Activated T-helper 17 cell treated with anti-CD3 and anti-CD28 coated beads, Interleukin-2, amount 50 U/mL, for 72 hours (primary cell): ENCODE data around the gene GALNT2. TPM values are rescaled to one million over a fixed set of nuclear protein-coding genes. Genes with fewer than 3 reads are reported as not detected.

ENCODE experiments used
- ATAC-seq: fragments of 150-1000 bp; cut with Tn5 transposase; replicated peaks from 2 replicates; pipeline ENCODE4 v1.10.0; 2021; ENCODE audit warnings: mild to moderate bottlenecking, moderate library complexity
- H3K27ac Mint-ChIP-seq: one replicate; pipeline ENCODE4 v1.8.0; 2022; ENCODE audit warnings: mixed read lengths
- H3K27me3 Mint-ChIP-seq: one replicate; pipeline ENCODE4 v1.8.0; 2022; ENCODE audit warnings: mixed read lengths
- H3K36me3 Mint-ChIP-seq: one replicate; pipeline ENCODE4 v1.8.0; 2022; ENCODE audit warnings: low read depth, mild to moderate bottlenecking, mixed read lengths
- H3K4me1 Mint-ChIP-seq: one replicate; pipeline ENCODE4 v1.8.0; 2022; ENCODE audit warnings: mixed read lengths
- H3K4me3 Mint-ChIP-seq: one replicate; pipeline ENCODE4 v1.8.0; 2022; ENCODE audit warnings: mild to moderate bottlenecking, mixed read lengths
- H3K9me3 Mint-ChIP-seq: one replicate; pipeline ENCODE4 v1.8.0; 2022; ENCODE audit warnings: mixed read lengths
- total RNA-seq, 2 donors: library from RNA; stranded (reverse); gene quantifications; one replicate each; pipeline ENCODE4 v1.2.3, GENCODE V29; 2022

The GALNT2 gene
- total RNA-seq, 2 donors from 2014 or later, result 49.7 to 53.6 TPM

- no peaks in the 10 kb centered on the region for H3K9me3 Mint-ChIP-seq
- ATAC-seq, result no peak
Observed at GRCh38 chr1:230139315-230139714, 72.3 kb downstream of the GALNT2 start.

GRCh38 chr1:230139741-230140140, 72.7 kb downstream of the GALNT2 start:
- Mint-ChIP-seq H3K27me3 (no peaks in the 10 kb centered on the region), H3K9me3 (no peaks in the 10 kb centered on the region), H3K36me3 (no peaks in the 10 kb centered on the region), H3K27ac (no peak overlapping the region), H3K4me1 (peaks cover 15% of the 10 kb centered on the region), H3K4me3 (no peak overlapping the region)
- no peak for ATAC-seq

More at GRCh38 chr1:230139315-230139714, 72.3 kb downstream of the GALNT2 start:
- H3K27me3 Mint-ChIP-seq, result no peaks in the 10 kb centered on the region
- H3K27ac Mint-ChIP-seq, result no peak overlapping the region
- H3K4me3 Mint-ChIP-seq, result no peak overlapping the region
- H3K36me3 Mint-ChIP-seq, result no peaks in the 10 kb centered on the region
- peaks cover 15% of the 10 kb centered on the region for H3K4me1 Mint-ChIP-seq

GRCh38 chr1:230140221-230141020, 73.4 kb downstream of the GALNT2 start:
- no peak overlapping the region for H3K4me3 Mint-ChIP-seq
- no peak for ATAC-seq
- no peaks in the 10 kb centered on the region for H3K36me3 Mint-ChIP-seq
- no peaks in the 10 kb centered on the region for H3K27me3 Mint-ChIP-seq
- H3K27ac Mint-ChIP-seq, result no peak overlapping the region
- no peaks in the 10 kb centered on the region for H3K9me3 Mint-ChIP-seq
- H3K4me1 Mint-ChIP-seq, result peaks cover 15% of the 10 kb centered on the region

GRCh38 chr1:230141021-230141648, 74.1 kb downstream of the GALNT2 start:
- Mint-ChIP-seq H3K27ac (no peak overlapping the region), H3K4me1 (peaks cover 17% of the 10 kb centered on the region), H3K9me3 (no peaks in the 10 kb centered on the region), H3K27me3 (no peaks in the 10 kb centered on the region), H3K36me3 (no peaks in the 10 kb centered on the region), H3K4me3 (no peak overlapping the region)
- peak; percentile 66 for ATAC-seq

GRCh38 chr1:230141797-230142607, 75.0 kb downstream of the GALNT2 start:
- H3K4me1 Mint-ChIP-seq, result peaks cover 23% of the 10 kb centered on the region
- ATAC-seq, result no peak
- no peaks in the 10 kb centered on the region for H3K9me3 Mint-ChIP-seq
- H3K4me3 Mint-ChIP-seq, result no peak overlapping the region
- no peak overlapping the region for H3K27ac Mint-ChIP-seq
- no peaks in the 10 kb centered on the region for H3K27me3 Mint-ChIP-seq
- no peaks in the 10 kb centered on the region for H3K36me3 Mint-ChIP-seq

- no peak for ATAC-seq
- no peaks in the 10 kb centered on the region for H3K27me3 Mint-ChIP-seq
- no peaks in the 10 kb centered on the region for H3K9me3 Mint-ChIP-seq
- no peak overlapping the region for H3K4me3 Mint-ChIP-seq
- H3K27ac Mint-ChIP-seq, result no peak overlapping the region
- no peaks in the 10 kb centered on the region for H3K36me3 Mint-ChIP-seq
- peaks cover 23% of the 10 kb centered on the region for H3K4me1 Mint-ChIP-seq
Observed at GRCh38 chr1:230142608-230143210, 75.7 kb downstream of the GALNT2 start.

GRCh38 chr1:230143534-230143933, 76.5 kb downstream of the GALNT2 start:
- no peak overlapping the region for H3K4me3 Mint-ChIP-seq
- H3K4me1 Mint-ChIP-seq, result peaks cover 23% of the 10 kb centered on the region
- H3K27me3 Mint-ChIP-seq, result no peaks in the 10 kb centered on the region
- H3K9me3 Mint-ChIP-seq, result no peaks in the 10 kb centered on the region
- H3K27ac Mint-ChIP-seq, result no peak overlapping the region
- ATAC-seq, result no peak
- no peaks in the 10 kb centered on the region for H3K36me3 Mint-ChIP-seq

- H3K4me3 Mint-ChIP-seq, result no peak overlapping the region
- no peaks in the 10 kb centered on the region for H3K36me3 Mint-ChIP-seq
- H3K4me1 Mint-ChIP-seq, result peaks cover 23% of the 10 kb centered on the region
- no peaks in the 10 kb centered on the region for H3K9me3 Mint-ChIP-seq
- H3K27ac Mint-ChIP-seq, result no peak overlapping the region
- H3K27me3 Mint-ChIP-seq, result no peaks in the 10 kb centered on the region
- ATAC-seq, result no peak
Observed at GRCh38 chr1:230144010-230144614, 77.1 kb downstream of the GALNT2 start.

GRCh38 chr1:230144758-230145504, 77.9 kb downstream of the GALNT2 start:
- H3K27me3 Mint-ChIP-seq, result no peaks in the 10 kb centered on the region
- no peak for ATAC-seq
- H3K9me3 Mint-ChIP-seq, result no peaks in the 10 kb centered on the region
- H3K4me1 Mint-ChIP-seq, result peaks cover 23% of the 10 kb centered on the region
- no peak overlapping the region for H3K4me3 Mint-ChIP-seq
- H3K27ac Mint-ChIP-seq, result no peak overlapping the region
- no peaks in the 10 kb centered on the region for H3K36me3 Mint-ChIP-seq

GRCh38 chr1:230145505-230145899, 78.5 kb downstream of the GALNT2 start:
- H3K9me3 Mint-ChIP-seq, result no peaks in the 10 kb centered on the region
- H3K4me3 Mint-ChIP-seq, result no peak overlapping the region
- H3K4me1 Mint-ChIP-seq, result peaks cover 21% of the 10 kb centered on the region
- no peaks in the 10 kb centered on the region for H3K27me3 Mint-ChIP-seq
- no peaks in the 10 kb centered on the region for H3K36me3 Mint-ChIP-seq
- no peak overlapping the region for H3K27ac Mint-ChIP-seq
- ATAC-seq, result no peak

GRCh38 chr1:230145953-230146476, 79.0 kb downstream of the GALNT2 start:
- ATAC-seq, result no peak
- no peaks in the 10 kb centered on the region for H3K36me3 Mint-ChIP-seq
- H3K4me1 Mint-ChIP-seq, result peaks cover 18% of the 10 kb centered on the region
- no peak overlapping the region for H3K4me3 Mint-ChIP-seq
- H3K9me3 Mint-ChIP-seq, result no peaks in the 10 kb centered on the region
- no peaks in the 10 kb centered on the region for H3K27me3 Mint-ChIP-seq
- H3K27ac Mint-ChIP-seq, result no peak overlapping the region

GRCh38 chr1:230146709-230147108, 79.7 kb downstream of the GALNT2 start:
- Mint-ChIP-seq H3K9me3 (no peaks in the 10 kb centered on the region), H3K36me3 (no peaks in the 10 kb centered on the region), H3K4me1 (peaks cover 12% of the 10 kb centered on the region), H3K27ac (no peak overlapping the region), H3K27me3 (no peaks in the 10 kb centered on the region), H3K4me3 (no peak overlapping the region)
- ATAC-seq, result no peak
